HepG2 (cell line): ENCODE results near the gene DCC. TPM values are rescaled to one million over a fixed set of nuclear protein-coding genes. Genes with fewer than 3 reads are reported as not detected.

Experiments
- ATF6 ChIP-seq: sonication (generic); formaldehyde crosslinking; conservative IDR thresholded peaks from 2 replicates; pipeline ENCODE4 v1.4.0; 2020; ENCODE audit warnings: missing genetic modification reagents
- BHLHE40 ChIP-seq: IDR thresholded peaks from 2 replicates; pipeline ENCODE4 v1.6.1; 2011; ENCODE audit warnings: low read length, improper control_type of control experiment
- CREBL2 ChIP-seq: sonication (generic); formaldehyde crosslinking; IDR thresholded peaks from 2 replicates; pipeline ENCODE4 v1.8.1; 2023; ENCODE audit warnings: missing genetic modification reagents, mild to moderate bottlenecking, borderline replicate concordance
- DDIT3 ChIP-seq: sonication (generic); formaldehyde crosslinking; IDR thresholded peaks from 2 replicates; pipeline ENCODE4 v1.4.0; 2020; ENCODE audit warnings: mild to moderate bottlenecking, missing genetic modification reagents
- FOSL2 ChIP-seq: sonication (generic); formaldehyde crosslinking; IDR thresholded peaks from 2 replicates; pipeline ENCODE4 v1.4.0; 2020; ENCODE audit warnings: missing genetic modification reagents
- GZF1 ChIP-seq: sonication (generic); formaldehyde crosslinking; IDR thresholded peaks from 2 replicates; pipeline ENCODE4 v1.5.1; 2020; ENCODE audit warnings: mild to moderate bottlenecking, missing genetic modification reagents
- HMGXB3 ChIP-seq: sonication (generic); formaldehyde crosslinking; IDR thresholded peaks from 2 replicates; pipeline ENCODE4 v1.4.0; 2020; ENCODE audit warnings: missing genetic modification reagents, borderline replicate concordance
- HMGXB4 ChIP-seq, 2 experiments: sonication (generic) in 1 of 2; formaldehyde crosslinking in 1 of 2; IDR thresholded peaks; 2 replicates each; pipeline versions ENCODE4 v1.4.0 to v1.6.1; 2018 to 2020; ENCODE audit warnings: missing genetic modification reagents in 2 of 2, borderline replicate concordance in 1 of 2, low read depth in 1 of 2, mild to moderate bottlenecking in 1 of 2, missing biosample characterization in 1 of 2
- HOXA7 ChIP-seq: sonication (generic); formaldehyde crosslinking; IDR thresholded peaks from 2 replicates; pipeline ENCODE4 v1.8.1; 2022; ENCODE audit warnings: mild to moderate bottlenecking, missing genetic modification reagents, moderate library complexity
- MAFF ChIP-seq: IDR thresholded peaks from 2 replicates; pipeline ENCODE4 v1.6.1; 2011; ENCODE audit warnings: low read depth, low read length, improper control_type of control experiment
- MAFK ChIP-seq, 2 experiments: IDR thresholded peaks in 1 of 2; conservative IDR thresholded peaks in 1 of 2; 2 replicates each; pipeline ENCODE4 v1.6.1; 2011; ENCODE audit warnings: improper control_type of control experiment in 2 of 2, low read length in 2 of 2
- NCOA5 ChIP-seq: sonication (generic); formaldehyde crosslinking; IDR thresholded peaks from 2 replicates; pipeline ENCODE4 v1.4.0; 2020; ENCODE audit warnings: missing genetic modification reagents
- NFE2L2 ChIP-seq: fragments of 150-350 bp; IDR thresholded peaks from 2 replicates; pipeline ENCODE4 v1.6.1; 2014; ENCODE audit warnings: low read length
- NR3C1 ChIP-seq: sonication (generic); formaldehyde crosslinking; IDR thresholded peaks from 2 replicates; pipeline ENCODE4 v1.4.0; 2020; ENCODE audit warnings: missing genetic modification reagents
- SMC3 ChIP-seq: IDR thresholded peaks from 2 replicates; pipeline ENCODE4 v1.6.1; 2011; ENCODE audit warnings: low read length, improper control_type of control experiment
- THAP11 ChIP-seq: IDR thresholded peaks from 2 replicates; pipeline ENCODE4 v1.6.1; 2016; ENCODE audit warnings: missing biosample characterization, missing genetic modification reagents
- TOE1 ChIP-seq: sonication (generic); formaldehyde crosslinking; IDR thresholded peaks from 2 replicates; pipeline ENCODE4 v1.4.0; 2020; ENCODE audit warnings: mild to moderate bottlenecking, missing genetic modification reagents
- ZFY ChIP-seq: sonication (generic); formaldehyde crosslinking; IDR thresholded peaks from 2 replicates; pipeline ENCODE4 v1.4.0; 2020; ENCODE audit warnings: missing genetic modification reagents
- ZNF260 ChIP-seq: sonication (generic); formaldehyde crosslinking; IDR thresholded peaks from 2 replicates; pipeline ENCODE4 v1.4.0; 2020; ENCODE audit warnings: missing genetic modification reagents, low read depth, mild to moderate bottlenecking, borderline replicate concordance
- ZNF547 ChIP-seq: sonication (generic); formaldehyde crosslinking; IDR thresholded peaks from 2 replicates; pipeline ENCODE4 v1.5.1; 2020; ENCODE audit warnings: mild to moderate bottlenecking, missing genetic modification reagents
- ZNF777 ChIP-seq: sonication (generic); formaldehyde crosslinking; IDR thresholded peaks from 2 replicates; pipeline ENCODE4 v1.4.0; 2020; ENCODE audit warnings: missing genetic modification reagents
- polyA plus RNA-seq, 8 experiments: library from polyadenylated mRNA; depleted of rRNA in 3 of 8; stranded (reverse) in 7 of 8; unstranded in 1 of 8; fragments of >200 nt; fragmentation: Illumina TruSeq in 4 of 8; extraction: Trizol in 4 of 8; gene quantifications; 2 replicates each; pipeline versions ENCODE4 v1.2.1 to v1.2.3, GENCODE V29; 2011 to 2016; ENCODE audit warnings: low read depth in 4 of 8, missing spikeins in 1 of 8, mixed read lengths in 1 of 8; ENCODE audit not compliant: insufficient read depth in 1 of 8
- total RNA-seq, 5 experiments: library from RNA; depleted of rRNA; stranded (reverse); fragments of >200 nt; fragmentation: Illumina TruSeq; extraction: Trizol; gene quantifications; 2 replicates each; pipeline ENCODE4 v1.2.3, GENCODE V29; 2016; ENCODE audit warnings: low read depth in 1 of 5
- TF ChIP-seq, protein P1 (sequence below): sonication (generic); formaldehyde crosslinking; IDR thresholded peaks from 2 replicates; pipeline ENCODE4 v1.8.0; 2022; ENCODE audit warnings: missing genetic modification reagents, low read depth, mild to moderate bottlenecking, borderline replicate concordance

DCC gene
- total and polyA plus RNA-seq, 2 of the 13 experiments (the other 11 are each of a cell fraction or from before 2014, with no cell fraction given) = not detected

GRCh38 chr18:52409727-52410126 is 69.7 kb downstream of the DCC start (continued):
- TF ChIP-seq GZF1 (CRISPR knock-in tag) = no peak
- peak; percentile 12; the same call in 1 of the 2 replicates for TF ChIP-seq SMC3
- no peak for TF ChIP-seq ZNF260 (CRISPR knock-in tag)
- no peak for TF ChIP-seq HMGXB3 (CRISPR knock-in tag)
- no peak for TF ChIP-seq DDIT3 (CRISPR knock-in tag)
- TF ChIP-seq ZNF547 = no peak
- 0 out of 2 replicates have a peak, but pooled peaks have one; percentile 20 for TF ChIP-seq NFE2L2
- TF ChIP-seq FOSL2 = peak; percentile 12; the same call in 1 of the 2 replicates
- TF ChIP-seq HMGXB4 (CRISPR knock-in tag; IDR thresholded peaks at IDR 0.05; ENCODE audit: borderline replicate concordance in 1 of 2, low read depth in 1 of 2) = no peak
- TF ChIP-seq, protein P1, sequence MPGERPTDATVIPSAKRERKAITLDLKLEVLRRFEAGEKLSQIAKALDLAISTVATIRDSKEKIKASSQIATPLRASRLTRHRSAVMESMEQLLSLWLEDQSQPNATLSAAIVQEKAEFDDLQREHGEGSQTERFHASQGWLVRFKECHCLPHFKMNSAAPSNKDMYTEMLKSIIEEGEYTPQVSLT (CRISPR knock-in tag) = no peak
- TF ChIP-seq BHLHE40 = no peak
- no peak for TF ChIP-seq ZNF777 (CRISPR knock-in tag)
- no peak for TF ChIP-seq NR3C1 (CRISPR knock-in tag)
- no peak for TF ChIP-seq THAP11 (CRISPR knock-in tag)
- no peak for TF ChIP-seq TOE1 (CRISPR knock-in tag)
- no peak for TF ChIP-seq CREBL2 (CRISPR knock-in tag)
- TF ChIP-seq ZFY (CRISPR knock-in tag) = no peak
- peak; percentile 34; the same call in 1 of the 2 replicates for TF ChIP-seq MAFF
- TF ChIP-seq HOXA7 = no peak
- TF ChIP-seq ATF6 (CRISPR knock-in tag) = no peak
- TF ChIP-seq NCOA5 (CRISPR knock-in tag) = no peak
- TF ChIP-seq MAFK (conservative IDR thresholded peaks at IDR 0.05 in 1 of 2, IDR thresholded peaks at IDR 0.05 in 1 of 2; ENCODE audit: low read length in 2 of 2) = peak in 1 of 2 experiments; percentile 40; a peak in 1 of 4 replicates
- TF ChIP-seq, all 625 proteins: peak for 6
